ENCODE measurements around the gene NME7.

The NME7 gene

GRCh38 chr1:169383449-169383848, 15.9 kb upstream of the NME7 start:
- POLR2A ChIA-PET: interaction anchor here (0.6 kb wide), 3 partner anchors 60 to 324 kb away, joined by 3 to 5 read pairs (median 3); no protein-coding TSS in a partner anchor
- peaks cover 36 to 73% of the 10 kb centered on the region in 2 experiments for H3K36me3 ChIP-seq (ENCODE audit: control insufficient read depth in 2 of 2, insufficient read depth in 1 of 2, low read length in 2 of 2)

GRCh38 chr1:169381162-169381561, 13.6 kb upstream of the NME7 start:
- H3K9me3 ChIP-seq (ENCODE audit: control insufficient read depth, insufficient read depth, low read depth, low read length): no peaks in the 10 kb centered on the region
- H3K27ac ChIP-seq (ENCODE audit: extremely low read depth, low read depth, low read length): no peak overlapping the region
- no peak overlapping the region for H3K4me3 ChIP-seq (ENCODE audit: low read depth, low read length)
- ChIA-PET CTCF (interaction anchor here (0.7 kb wide), 1 partner anchor 622 kb away, joined by 8 read pairs; no protein-coding TSS in a partner anchor), POLR2A (no interaction called here)
- H3K36me3 ChIP-seq (ENCODE audit: control insufficient read depth in 2 of 2, insufficient read depth in 1 of 2, low read length in 2 of 2): peaks cover 39 to 78% of the 10 kb centered on the region in 2 experiments
- H3K4me1 ChIP-seq (ENCODE audit: control insufficient read depth, insufficient read depth, low read length): no peaks in the 10 kb centered on the region
- TF ChIP-seq TCF7L2 (IDR thresholded peaks at IDR 0.05; ENCODE audit: borderline replicate concordance, low read depth, low read length) (no peak), FEZF1 (tag by site-specific recombination; IDR thresholded peaks at IDR 0.05) (no peak), CTCF (tag by site-specific recombination; IDR thresholded peaks at IDR 0.05) (no peak), ZNF202 (tag by site-specific recombination; IDR thresholded peaks at IDR 0.05; ENCODE audit: borderline replicate concordance) (no peak), ZNF654 (tag by site-specific recombination; IDR thresholded peaks at IDR 0.05; ENCODE audit: low read depth) (no peak), ZNF639 (tag by site-specific recombination; IDR thresholded peaks at IDR 0.05) (no peak), ZSCAN18 (tag by site-specific recombination; IDR thresholded peaks at IDR 0.05) (no peak), OVOL3 (tag by site-specific recombination; IDR thresholded peaks at IDR 0.05) (no peak), ZNF433 (tag by site-specific recombination; IDR thresholded peaks at IDR 0.05; ENCODE audit: low read depth) (no peak), ZNF423 (tag by site-specific recombination; IDR thresholded peaks at IDR 0.05) (no peak), ZNF76 (tag by site-specific recombination; IDR thresholded peaks at IDR 0.05; ENCODE audit: borderline replicate concordance, low read depth) (no peak)

More at GRCh38 chr1:169383449-169383848, 15.9 kb upstream of the NME7 start:
- no peak overlapping the region for H3K27ac ChIP-seq (ENCODE audit: extremely low read depth, low read depth, low read length)
- CTCF ChIA-PET: interaction anchor here (1.0 kb wide), 1 partner anchor 12 kb away, joined by 4 read pairs; no protein-coding TSS in a partner anchor
- H3K4me1 ChIP-seq (ENCODE audit: control insufficient read depth, insufficient read depth, low read length): no peaks in the 10 kb centered on the region
- TF ChIP-seq ZNF114 (tag by site-specific recombination; IDR thresholded peaks at IDR 0.05): no peak
- no peak for TF ChIP-seq TCF7L2 (IDR thresholded peaks at IDR 0.05; ENCODE audit: borderline replicate concordance, low read depth, low read length)
- no peak for TF ChIP-seq ZNF843 (tag by site-specific recombination; IDR thresholded peaks at IDR 0.05)
- TF ChIP-seq YY1 (tag by site-specific recombination; IDR thresholded peaks at IDR 0.05): no peak
- no peak for TF ChIP-seq ZFP3 (tag by site-specific recombination; IDR thresholded peaks at IDR 0.05; ENCODE audit: low read depth)
- TF ChIP-seq ZNF529 (tag by site-specific recombination; IDR thresholded peaks at IDR 0.05; ENCODE audit: insufficient replicate concordance): no peak
- no peak for TF ChIP-seq ZIC2 (tag by site-specific recombination; IDR thresholded peaks at IDR 0.05)
- no peak for TF ChIP-seq ZNF623 (tag by site-specific recombination; IDR thresholded peaks at IDR 0.05)
- no peak for TF ChIP-seq ZNF510 (tag by site-specific recombination; IDR thresholded peaks at IDR 0.05; ENCODE audit: insufficient replicate concordance)
- no peak for TF ChIP-seq EGR2 (tag by site-specific recombination; IDR thresholded peaks at IDR 0.05; ENCODE audit: low read depth)
- TF ChIP-seq MZF1 (tag by site-specific recombination; IDR thresholded peaks at IDR 0.05; ENCODE audit: borderline replicate concordance): no peak
- no peak for TF ChIP-seq ZNF211 (tag by site-specific recombination; IDR thresholded peaks at IDR 0.05; ENCODE audit: low read depth)
- no peak for TF ChIP-seq ZNF416 (tag by site-specific recombination; IDR thresholded peaks at IDR 0.05)
- no peak for TF ChIP-seq ZNF19 (tag by site-specific recombination; IDR thresholded peaks at IDR 0.05; ENCODE audit: low read depth)
- TF ChIP-seq ZNF76 (tag by site-specific recombination; IDR thresholded peaks at IDR 0.05; ENCODE audit: borderline replicate concordance, low read depth): no peak
- TF ChIP-seq ZNF585B (tag by site-specific recombination; IDR thresholded peaks at IDR 0.05): no peak
- no peak for TF ChIP-seq ZNF133 (tag by site-specific recombination; IDR thresholded peaks at IDR 0.05)
- TF ChIP-seq PRDM2 (tag by site-specific recombination; IDR thresholded peaks at IDR 0.05; ENCODE audit: borderline replicate concordance): no peak
- no peak for TF ChIP-seq ZFP41 (tag by site-specific recombination; IDR thresholded peaks at IDR 0.05; ENCODE audit: borderline replicate concordance)
- TF ChIP-seq ZNF776 (tag by site-specific recombination; IDR thresholded peaks at IDR 0.05; ENCODE audit: borderline replicate concordance): no peak
- no peak overlapping the region for H3K4me3 ChIP-seq (ENCODE audit: low read depth, low read length)
- H3K9me3 ChIP-seq (ENCODE audit: control insufficient read depth, insufficient read depth, low read depth, low read length): no peaks in the 10 kb centered on the region

Measured in HEK293 (cell line).